Stimulated activated CD4-positive, alpha-beta T cell treated with anti-CD3 and anti-CD28 coated beads, Interleukin-12 subunit alpha, Interleukin-12 subunit beta, amount 100 ng/mL, for 24 hours (primary cell): ENCODE data around the gene RBM12.

ENCODE experiments used
- DNase-seq, 2 experiments: peaks; one replicate each; pipeline ENCODE4 v3.0.0-alpha.2; 2020; ENCODE audit warnings: low read depth in 2 of 2

RBM12 gene

DNA sequence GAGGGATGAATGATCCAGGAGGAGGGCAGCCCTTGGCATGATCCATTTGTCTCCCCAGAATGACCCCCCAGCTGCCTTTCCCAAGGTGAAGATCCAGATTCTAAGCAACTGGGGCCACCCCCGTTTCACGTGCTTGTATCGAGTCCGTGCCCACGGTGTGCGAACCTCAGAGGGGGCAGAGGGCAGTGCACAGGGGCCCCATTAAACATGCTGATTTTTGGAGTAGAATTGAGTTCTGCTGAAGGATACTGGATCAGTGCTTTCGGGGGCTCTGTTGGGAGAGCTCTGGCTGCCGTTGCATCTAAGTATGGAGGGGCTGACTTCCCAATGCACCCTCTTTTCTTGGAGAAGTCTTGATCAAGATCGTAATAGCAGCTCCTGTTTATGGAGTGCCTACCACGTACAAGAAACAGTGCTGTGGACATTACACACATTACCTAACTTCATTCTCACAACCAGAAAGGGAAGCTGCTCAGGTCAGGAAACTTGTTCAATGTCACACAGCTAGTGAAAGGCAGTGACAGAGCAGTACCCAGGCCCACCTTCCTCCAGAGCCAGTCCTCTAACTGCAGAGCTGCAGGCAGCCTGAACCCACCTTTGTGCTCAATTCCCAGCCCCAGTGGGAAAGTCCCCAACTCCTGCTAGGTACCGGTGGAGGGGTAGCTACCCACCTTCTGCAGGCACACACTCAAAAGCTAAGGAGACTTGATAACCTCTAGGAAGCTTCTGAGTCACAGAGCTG lies 43.7 kb downstream of the RBM12 start:
- no peak for DNase-seq

DNA sequence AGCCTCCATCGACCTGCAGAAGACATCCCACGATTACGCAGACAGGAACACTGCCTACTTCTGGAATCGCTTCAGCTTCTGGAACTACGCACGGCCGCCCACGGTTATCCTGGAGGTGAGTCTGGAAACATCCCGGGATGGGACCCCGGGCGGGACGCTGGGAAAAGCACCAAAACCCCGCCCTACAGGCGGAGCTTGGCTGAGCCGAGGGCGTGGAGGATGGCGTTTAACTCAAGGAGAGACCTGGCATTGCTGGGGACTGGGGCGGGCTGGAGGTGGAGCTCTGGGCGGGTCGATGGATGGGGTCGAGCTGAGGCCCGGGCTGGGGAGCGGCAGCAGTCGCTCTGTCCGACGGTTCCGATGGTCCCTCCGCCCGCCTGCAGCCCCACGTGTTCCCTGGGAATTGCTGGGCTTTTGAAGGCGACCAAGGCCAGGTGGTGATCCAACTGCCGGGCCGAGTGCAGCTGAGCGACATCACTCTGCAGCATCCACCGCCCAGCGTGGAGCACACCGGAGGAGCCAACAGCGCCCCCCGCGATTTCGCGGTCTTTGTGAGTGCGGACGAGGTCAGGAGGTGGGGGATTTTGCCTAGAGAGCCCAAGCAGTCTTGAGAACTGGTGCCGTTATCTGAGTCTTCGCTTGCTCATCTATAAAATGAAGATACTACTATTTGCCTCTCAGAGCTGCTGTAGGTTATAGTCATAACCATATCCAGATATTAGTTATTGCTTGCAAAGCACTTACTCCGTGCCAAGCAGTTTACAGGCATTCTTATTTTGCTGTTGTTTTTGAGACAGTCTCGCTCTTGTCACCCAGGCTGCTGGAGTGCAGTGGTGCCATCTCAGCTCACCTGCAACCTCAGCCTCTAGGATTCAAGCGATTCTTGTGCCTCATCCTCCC lies 45.3 kb downstream of the RBM12 start:
- DNase-seq = peak; percentile 64 to 72

DNA sequence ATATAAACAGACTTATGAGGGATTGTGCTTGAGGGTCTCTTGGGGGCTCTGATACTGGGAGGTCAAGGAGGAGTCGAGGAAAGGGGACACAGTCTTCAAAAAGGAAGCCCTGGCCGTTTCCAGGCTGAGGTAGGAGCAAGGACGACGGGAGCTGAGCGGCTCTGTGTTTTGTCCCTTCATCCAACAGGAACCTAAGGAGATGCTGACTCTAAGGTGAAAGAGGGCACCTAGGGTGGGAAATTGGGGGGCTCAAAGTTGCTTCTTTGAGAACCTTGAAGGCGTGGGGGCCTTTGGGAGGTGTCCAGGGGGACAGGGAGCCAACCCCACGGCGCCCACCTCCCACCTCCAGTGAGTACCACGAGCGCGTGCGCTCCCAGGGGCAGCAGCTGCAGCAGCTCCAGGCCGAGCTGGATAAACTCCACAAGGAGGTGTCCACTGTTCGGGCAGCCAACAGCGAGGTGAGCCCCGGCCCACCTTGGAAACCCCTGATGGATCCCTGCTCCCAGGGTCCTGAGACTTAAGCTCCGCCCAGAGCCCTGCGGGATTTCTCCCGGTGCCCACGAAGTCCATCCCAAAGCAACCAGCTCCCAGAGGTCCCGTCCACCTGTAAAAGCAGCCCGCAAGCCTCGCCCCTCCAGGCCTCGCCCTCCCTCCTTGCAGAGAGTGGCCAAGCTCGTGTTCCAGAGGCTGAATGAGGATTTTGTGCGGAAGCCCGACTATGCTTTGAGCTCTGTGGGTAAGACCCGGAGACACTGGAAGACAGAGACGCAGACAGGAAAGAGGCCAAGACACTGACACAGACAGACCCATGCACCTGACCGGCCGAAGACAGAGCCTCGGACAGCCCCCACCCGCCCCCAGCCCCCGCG lies 46.2 kb downstream of the RBM12 start:
- DNase-seq = no peak

DNA sequence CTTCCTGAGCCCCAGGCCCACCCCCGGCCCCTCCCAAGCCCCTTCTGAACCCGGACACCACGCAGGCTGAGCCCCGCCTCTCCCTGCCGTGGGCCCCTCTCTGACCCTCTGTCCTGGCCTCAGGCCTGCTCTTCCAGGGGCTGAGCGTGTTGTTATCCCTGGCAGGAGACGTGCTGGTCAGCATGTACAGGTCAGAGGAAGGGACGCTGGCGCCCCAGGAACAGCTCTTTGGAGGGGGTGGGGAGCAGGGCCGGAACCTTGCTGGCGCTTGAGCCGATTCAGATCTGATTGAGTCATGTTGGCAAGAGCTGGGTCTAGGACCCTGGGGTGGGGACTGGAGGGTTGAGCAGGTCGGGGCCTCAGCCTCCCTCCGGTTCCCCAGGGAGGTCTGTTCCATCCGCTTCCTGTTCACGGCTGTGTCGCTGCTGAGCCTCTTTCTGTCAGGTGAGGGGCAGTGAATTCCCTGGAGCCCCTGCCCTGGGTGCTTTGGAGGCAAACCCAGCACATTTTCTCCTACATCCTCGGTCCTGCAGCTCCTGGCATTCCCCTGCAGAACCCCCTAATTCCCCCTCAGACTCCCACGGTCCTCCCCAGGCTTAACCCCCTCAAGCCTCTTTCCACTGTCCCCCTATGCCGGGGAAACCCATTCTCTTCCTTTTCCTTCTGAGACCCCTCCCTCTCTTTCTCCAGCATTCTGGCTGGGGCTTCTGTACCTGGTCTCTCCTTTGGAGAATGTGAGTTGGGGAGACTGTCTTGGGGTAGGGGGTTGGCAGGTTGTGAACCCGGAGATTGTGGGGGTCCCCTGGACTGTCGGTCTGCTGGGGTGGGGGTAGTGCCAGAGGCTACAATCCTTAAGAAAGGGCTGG lies 47.1 kb downstream of the RBM12 start:
- DNase-seq = no peak

DNA sequence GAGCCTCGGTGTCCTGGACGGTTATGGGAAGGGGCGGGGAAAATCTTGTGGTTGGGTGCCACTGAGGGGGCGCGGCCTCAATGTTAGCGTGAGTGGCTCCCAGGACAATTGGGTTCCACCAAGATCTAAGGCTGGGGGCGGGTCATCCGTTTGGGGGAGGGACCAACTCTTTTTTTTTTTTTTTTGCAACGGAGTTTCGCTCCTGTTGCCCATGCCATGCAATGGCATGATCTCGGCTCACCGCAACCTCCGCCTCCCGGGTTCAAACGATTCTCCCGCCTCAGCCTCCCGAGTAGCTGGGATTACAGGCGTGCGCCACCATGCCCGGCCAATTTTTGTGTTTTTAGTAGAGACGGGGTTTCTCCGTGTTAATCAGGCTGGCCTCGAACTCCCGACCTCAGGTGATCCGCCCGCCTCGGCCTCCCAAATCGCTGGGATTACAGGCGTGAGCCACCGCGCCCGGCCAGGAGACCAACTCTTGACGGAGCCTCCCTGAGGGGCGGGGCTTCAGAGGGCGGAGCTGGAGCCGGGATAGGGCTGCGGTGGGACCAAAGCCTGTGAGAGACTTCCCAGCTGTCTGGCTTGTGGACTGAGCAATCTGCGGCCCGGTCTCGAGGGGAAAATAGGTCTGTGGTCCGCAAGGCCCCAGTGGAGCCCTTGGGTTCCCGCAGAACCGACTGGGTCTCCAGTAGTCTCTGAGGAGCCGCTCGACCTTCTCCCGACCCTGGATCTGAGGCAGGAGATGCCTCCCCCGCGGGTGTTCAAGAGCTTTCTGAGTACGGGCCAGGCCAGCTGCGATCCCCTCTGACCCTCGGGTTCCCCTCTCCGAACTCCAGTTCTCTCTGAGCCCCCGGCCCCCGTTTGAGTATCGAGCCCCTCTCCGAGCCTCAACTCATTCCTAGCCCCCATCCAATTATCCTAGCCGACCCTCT lies 48.0 kb downstream of the RBM12 start:
- DNase-seq = peak in 1 of 2 experiments; percentile 61

DNA sequence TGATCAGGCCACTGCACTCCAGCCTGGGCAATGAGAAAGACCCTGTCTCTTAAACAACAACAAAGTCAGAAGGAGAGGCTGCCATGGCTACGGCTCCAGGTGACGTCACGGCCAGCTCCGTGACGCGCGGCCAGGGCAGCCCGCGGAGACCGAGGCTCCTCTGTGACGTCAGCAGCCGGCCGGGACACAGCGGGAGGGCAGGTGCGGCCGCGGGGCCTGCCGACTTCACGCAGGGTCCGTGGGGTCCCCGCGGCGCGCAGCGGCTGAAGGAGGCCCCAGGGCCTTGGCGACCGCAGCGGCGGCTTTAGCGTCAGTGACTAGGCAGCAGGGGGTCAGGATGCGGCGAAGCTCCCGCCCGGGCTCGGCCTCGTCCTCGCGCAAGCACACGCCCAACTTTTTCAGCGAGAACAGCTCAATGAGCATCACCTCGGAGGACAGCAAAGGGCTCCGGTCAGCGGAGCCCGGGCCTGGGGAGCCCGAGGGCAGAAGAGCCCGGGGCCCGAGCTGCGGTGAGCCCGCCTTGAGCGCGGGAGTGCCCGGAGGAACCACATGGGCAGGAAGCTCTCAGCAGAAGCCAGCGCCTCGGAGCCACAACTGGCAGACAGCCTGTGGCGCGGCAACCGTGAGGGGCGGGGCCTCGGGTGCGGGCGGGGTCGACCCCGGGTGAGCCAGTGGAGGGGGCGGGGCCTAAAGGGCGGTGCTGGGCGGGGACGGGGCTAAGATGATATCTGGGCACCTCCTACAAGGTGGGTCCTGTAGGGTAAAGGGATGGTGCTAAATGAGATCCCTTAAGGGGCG lies 48.8 kb downstream of the RBM12 start, which contains the start of gene SPAG4:
SPAG4 (plus strand) TSS at position 163 of the 798 bp plus-strand sequence; CDS start at position 338, 175 bp downstream.
- peak; percentile 99 to 100 for DNase-seq

DNA sequence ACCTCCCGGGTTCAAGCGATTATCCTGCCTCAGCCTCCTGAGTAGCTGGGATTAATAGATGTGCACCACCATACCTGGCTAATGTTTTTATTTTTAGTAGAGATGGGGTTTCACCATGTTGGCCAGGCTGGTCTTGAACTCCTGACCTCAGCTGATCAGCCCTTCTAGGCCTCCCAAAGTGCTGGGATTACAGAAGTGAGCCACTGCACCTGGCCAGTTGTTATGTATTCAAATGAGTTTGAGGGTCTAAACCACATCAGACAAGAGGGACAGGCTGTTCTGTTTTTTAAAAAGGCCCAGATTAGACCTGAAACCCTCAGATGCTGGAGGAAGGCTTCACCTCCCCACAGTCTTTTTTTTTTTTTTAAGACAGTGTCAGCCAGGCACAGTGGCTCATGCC lies 53.2 kb downstream of the RBM12 start:
- DNase-seq = no peak

DNA sequence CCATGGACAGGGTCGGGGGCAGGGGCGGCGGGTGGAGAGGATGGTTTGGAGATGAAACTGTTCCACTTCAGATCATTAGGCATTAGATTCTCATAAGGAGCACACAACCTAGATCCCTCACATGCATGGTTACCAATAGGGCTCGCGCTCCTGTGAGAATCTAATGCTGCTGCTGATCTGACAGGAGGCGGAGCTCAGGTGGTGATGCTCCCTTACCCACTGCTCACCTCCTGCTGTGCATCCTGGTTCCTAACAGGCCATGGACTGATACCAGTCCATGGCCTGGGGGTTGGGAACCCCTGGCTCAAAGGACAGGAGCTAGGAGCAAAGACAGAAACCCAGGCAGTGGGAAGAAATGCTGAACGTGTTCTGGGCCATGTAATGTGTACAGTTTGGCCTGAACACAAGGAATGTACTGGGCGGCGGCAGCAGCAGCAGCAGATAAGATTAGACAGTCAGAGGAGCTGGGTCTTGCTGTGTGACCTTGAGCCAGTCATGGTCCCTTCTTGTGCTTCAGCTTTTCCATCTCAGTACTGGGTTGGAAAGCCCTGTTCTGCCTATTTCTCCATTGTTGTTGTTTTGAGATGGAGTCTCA lies 53.8 kb downstream of the RBM12 start:
- no peak for DNase-seq

DNA sequence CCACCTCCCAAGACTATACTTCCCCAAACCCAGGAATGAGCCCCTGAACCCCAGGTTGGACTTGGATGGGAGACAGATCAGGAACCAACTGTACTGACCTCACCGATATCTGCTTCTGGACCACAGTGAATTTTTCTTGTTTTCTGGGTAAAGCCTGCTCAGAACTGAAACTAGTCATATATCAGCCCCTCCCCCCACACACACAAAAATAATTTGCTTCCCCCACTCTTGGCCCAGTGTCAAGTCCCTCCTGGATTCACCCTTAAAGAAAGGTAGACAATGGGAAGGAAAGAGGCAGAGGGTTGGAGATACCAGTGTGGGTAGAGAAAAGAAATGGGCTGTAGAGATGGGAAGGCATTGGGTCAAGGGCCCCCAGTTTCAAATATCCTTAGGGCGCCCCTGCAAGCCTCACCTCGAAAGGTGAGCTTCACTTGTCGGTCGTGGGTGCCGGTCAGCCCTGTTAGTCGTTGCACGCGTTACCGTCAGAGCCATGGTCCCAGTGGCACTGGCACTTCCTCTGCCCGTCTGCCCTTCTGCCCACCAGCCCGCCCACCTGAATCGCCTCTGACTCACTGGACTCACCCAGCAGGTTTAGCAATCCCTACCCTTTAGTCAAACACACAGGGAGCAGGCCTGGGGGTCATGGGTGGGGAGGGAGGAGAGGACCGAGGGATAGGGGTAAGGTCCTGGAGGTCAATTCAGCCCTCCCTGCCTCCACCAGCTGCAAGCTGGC lies 57.5 kb downstream of the RBM12 start:
- no peak for DNase-seq

DNA sequence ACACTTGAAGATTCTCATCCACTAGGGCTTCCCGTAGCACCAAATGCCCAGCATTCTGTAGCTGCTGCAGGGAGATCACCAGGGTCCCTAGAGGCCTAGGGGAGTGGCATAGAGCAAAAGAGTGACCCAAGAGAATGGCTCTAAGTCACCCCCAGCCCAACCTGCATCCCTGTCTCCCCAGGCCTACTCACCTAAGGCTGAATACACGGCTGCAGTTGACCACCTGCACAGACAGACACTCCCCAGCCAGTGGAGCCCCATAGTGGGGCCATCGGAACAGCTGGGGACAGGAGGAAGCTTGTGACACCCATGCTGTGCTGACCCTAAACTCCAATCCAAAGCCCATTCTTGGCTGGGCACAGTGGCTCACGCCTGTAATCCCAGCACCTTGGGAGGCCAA lies 58.6 kb downstream of the RBM12 start:
- no peak for DNase-seq

DNA sequence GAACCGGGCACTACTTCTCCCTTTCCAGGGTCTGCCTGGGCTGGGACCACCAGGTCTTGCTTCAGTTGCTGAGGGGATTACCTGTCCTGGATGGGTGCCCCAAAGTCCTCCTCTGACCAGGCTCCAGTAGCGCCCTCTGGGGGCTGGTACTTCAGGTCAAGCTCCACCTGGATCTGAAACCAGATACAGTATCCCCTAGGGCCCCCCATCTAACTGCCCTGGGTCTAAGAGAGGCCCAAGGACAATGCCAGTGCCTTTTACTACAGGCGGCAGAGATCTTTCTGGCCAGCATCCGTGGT lies 60.3 kb downstream of the RBM12 start:
- DNase-seq = no peak

DNA sequence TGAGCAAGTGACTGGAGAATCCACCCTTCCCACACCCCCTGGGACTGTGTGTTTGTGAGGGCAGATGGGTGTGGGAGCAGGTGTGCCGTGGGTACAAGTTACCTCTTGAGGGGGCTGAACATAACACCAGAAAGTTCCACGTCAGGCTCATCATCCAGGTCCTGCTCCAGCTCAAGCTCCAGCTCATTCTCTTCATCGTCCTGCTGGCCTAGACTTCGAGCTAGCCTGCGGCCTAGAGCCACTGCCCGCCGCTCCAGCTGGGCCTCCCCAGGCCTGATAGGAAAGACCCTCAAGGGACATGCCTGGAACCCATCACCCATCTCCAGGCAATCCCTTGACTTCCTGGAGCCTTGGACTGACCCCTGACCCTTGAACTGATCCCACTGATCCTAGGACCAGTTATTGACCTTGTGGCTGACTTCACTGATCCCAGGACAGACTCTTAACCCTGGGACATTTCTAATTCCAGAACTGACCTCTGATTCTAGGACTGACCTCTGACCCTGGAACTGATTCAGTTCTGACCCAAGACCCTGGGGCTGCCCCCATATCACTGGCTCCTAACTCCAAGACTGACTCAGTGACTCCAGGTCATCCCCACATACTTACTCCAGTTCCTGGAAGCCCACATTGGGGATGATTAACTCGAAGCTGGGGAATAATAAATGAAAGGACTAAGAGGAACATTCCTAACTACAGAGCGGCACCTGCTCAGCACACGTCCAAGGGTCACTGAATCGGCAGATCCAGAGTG lies 60.8 kb downstream of the RBM12 start:
- DNase-seq = no peak

DNA sequence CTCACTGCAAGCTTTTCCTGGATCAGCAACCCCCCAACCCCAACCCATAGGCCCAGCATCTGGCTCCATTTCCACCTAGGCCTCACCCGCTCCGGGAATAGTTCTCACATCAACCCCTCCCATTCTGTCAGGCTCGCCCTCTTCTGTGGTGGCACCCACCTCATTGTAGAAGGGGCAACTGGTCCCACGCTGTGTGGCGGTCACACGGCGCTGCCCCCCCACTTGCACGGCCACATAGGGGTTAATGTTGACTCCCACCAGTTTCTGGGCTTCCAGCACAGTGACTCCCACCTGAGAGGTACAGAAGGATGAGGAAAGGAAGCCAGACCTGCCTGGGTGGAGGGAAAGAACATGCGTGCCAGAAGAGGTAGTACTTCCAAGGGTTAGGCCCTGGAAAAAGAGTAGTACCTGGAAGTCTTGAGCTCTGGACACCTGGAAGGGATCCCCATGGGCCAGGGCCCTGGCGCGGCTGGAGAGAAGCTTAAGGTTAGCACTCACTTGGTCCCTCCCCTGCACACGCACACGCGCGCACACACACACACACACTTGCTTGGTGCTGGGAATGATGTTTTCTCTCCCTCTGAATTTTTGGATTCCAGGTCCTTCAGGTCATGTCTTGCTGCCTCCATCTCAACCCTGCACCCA lies 61.7 kb downstream of the RBM12 start:
- no peak for DNase-seq

DNA sequence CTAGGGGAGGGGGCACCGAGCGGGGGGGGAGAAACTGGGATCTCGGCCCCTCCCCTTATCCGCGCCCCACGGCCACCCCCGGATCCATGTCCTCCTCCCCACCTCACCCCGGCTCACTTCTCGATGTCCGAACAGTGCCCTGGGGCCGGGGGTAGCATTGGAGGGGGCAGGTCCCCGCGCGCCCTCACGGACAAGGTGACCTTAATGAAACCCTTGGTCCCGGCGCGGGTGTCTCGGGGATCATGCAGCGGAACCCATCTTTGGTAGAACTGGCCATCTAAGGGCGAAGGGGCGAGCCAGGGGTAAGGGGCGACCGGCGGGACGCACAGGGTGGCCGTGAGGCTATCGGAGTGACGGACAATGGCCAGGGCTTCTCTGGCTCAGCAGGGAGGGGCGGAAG lies 62.7 kb downstream of the RBM12 start:
- DNase-seq = no peak

DNA sequence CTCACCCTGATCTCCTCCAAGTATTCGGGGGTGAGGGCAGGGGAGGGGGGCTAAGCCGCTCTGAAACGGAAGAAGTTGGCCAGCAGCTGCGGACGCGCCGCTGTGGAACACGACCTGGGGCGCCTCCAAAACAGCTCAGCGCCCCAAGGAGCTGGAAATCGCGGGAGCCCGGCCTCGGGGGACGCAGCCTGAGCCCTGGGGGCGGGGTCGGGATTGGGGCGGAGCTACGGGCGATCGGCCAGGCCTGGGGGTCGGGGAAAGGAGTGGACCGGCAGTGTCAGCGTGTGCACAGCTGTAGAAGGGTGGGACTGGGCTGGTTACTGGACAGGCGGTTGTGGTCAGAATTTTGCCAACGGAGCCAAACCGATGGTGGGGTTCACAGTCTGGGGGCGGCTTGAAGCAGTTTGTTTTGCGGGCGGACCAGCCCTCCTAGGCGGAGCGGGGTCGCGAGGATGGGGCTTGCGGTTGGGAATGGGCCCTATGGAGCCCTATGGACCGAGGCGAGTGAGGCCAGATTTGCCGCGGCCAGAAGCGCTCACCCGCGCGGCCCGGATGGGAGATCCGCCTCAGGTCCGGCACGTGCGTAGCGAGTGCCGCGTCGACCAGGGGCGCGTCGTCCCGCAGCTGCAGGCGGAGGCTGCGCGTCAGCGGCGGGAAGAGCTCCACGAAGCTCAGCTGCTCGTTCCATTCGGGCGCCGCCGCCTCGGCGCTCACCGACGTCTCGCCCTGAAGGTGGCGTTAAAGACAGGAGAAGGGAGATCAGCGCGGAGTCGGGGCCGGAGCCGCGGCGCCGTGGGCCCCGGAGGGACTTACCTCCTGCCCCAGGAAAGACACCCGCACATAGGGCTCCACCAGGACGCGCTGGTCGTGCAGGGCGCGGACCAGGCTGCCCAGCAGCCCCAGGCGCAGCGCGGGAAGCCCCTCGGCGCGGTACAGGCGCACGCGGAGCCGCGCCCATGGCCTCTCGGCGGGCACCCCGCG lies 63.4 kb downstream of the RBM12 start:
- DNase-seq = peak; percentile 62 to 67
